Thymus (tissue), 11 donors: ENCODE measurements around the gene GTPBP6. TPM values are rescaled to one million over a fixed set of nuclear protein-coding genes. Genes with fewer than 3 reads are reported as not detected.
"Not testable (repeated sequence)": the region's sequence is repeated elsewhere in the genome, so short reads cannot be mapped to it uniquely, and the experiment has no call there.

ENCODE experiments used
- DNase-seq, 9 donors: peaks; one replicate each; pipeline ENCODE4 v3.0.0-alpha.2; 2013; ENCODE audit warnings: low spot score in 9 of 9, low read depth in 6 of 9, missing footprints in 1 of 9
- H3K27ac ChIP-seq, 2 donors: one replicate each; pipeline ENCODE4 v1.5.1; 2013; ENCODE audit warnings: control low read depth in 1 of 2, low read depth in 1 of 2, low read length in 1 of 2, mild to moderate bottlenecking in 1 of 2, moderate library complexity in 1 of 2
- H3K27me3 ChIP-seq, 2 donors: one replicate each; pipeline ENCODE4 v1.5.1; 2013; ENCODE audit warnings: low read length in 1 of 2; ENCODE audit not compliant: control insufficient read depth in 2 of 2, insufficient read depth in 1 of 2
- H3K36me3 ChIP-seq, 2 donors: one replicate each; pipeline ENCODE4 v1.5.1; 2013; ENCODE audit warnings: low read length in 1 of 2, mild to moderate bottlenecking in 1 of 2, moderate library complexity in 1 of 2; ENCODE audit not compliant: control insufficient read depth in 2 of 2, insufficient read depth in 2 of 2
- H3K4me1 ChIP-seq, 2 donors: one replicate each; pipeline ENCODE4 v1.5.1; 2013; ENCODE audit warnings: low read length in 2 of 2; ENCODE audit not compliant: control insufficient read depth in 2 of 2, insufficient read depth in 2 of 2
- H3K4me3 ChIP-seq, 2 donors: one replicate each; pipeline ENCODE4 v1.5.1; 2013; ENCODE audit warnings: low read length in 2 of 2, control low read depth in 1 of 2, mild to moderate bottlenecking in 1 of 2
- H3K9me3 ChIP-seq, 2 donors: one replicate each; pipeline ENCODE4 v1.5.1; 2013; ENCODE audit warnings: low read length in 1 of 2, mild to moderate bottlenecking in 1 of 2; ENCODE audit not compliant: control insufficient read depth in 2 of 2, insufficient read depth in 1 of 2
- WGBS: extraction: QIAGEN DNeasy Blood & Tissue Kit; methylation state at CpG from one replicate; pipeline ENCODE4 v1.1.7; 2013; 5-methylcytosine and 5-hydroxymethylcytosine counted together
- polyA plus RNA-seq: library from polyadenylated mRNA; stranded (reverse); fragments of 200-250 nt; gene quantifications from one replicate; pipeline ENCODE4 v1.2.3, GENCODE V29; 2013
- total RNA-seq: library from RNA; stranded (reverse); fragments of 120-200 nt; gene quantifications from one replicate; pipeline ENCODE4 v1.2.4, GENCODE V29; 2013
- donor health status: healthy.

The GTPBP6 gene
- total and polyA plus RNA-seq, 2 donors, result 26.0 to 64.9 TPM

GRCh38 chrX:292900-293897, 25.4 kb downstream of the GTPBP6 start:
- WGBS, result 97% methylated on average over 47 of the region's 47 CpGs
- Histone ChIP-seq H3K27me3 (no peaks in the 10 kb centered on the region), H3K4me1 (no peaks in the 10 kb centered on the region), H3K9me3 (peaks cover 3 to 14% of the 10 kb centered on the region in 2 donors), H3K4me3 (no peak overlapping the region), H3K36me3 (peaks cover 39 to 64% of the 10 kb centered on the region in 2 donors), H3K27ac (no peak overlapping the region)
- no peak for DNase-seq

- no peak for DNase-seq
- peaks cover 0 to 3% of the 10 kb centered on the region in 2 donors for H3K4me1 ChIP-seq
- 98% methylated on average over 29 of the region's 29 CpGs for WGBS
- H3K27me3 ChIP-seq, result no peaks in the 10 kb centered on the region
- no peak overlapping the region for H3K4me3 ChIP-seq
- H3K36me3 ChIP-seq, result peaks cover 43 to 60% of the 10 kb centered on the region in 2 donors
- H3K27ac ChIP-seq, result no peak overlapping the region
- H3K9me3 ChIP-seq, result peaks cover 3 to 14% of the 10 kb centered on the region in 2 donors
Measured at GRCh38 chrX:291411-291901, 27.1 kb downstream of the GTPBP6 start.

GRCh38 chrX:290476-291166, 28.0 kb downstream of the GTPBP6 start:
- Histone ChIP-seq H3K9me3 (peaks cover 3 to 14% of the 10 kb centered on the region in 2 donors), H3K4me3 (no peak overlapping the region), H3K27ac (no peak overlapping the region), H3K36me3 (peaks cover 46 to 56% of the 10 kb centered on the region in 2 donors), H3K27me3 (no peaks in the 10 kb centered on the region), H3K4me1 (peaks cover 0 to 3% of the 10 kb centered on the region in 2 donors)
- 95% methylated on average over 42 of the region's 42 CpGs for WGBS
- no peak for DNase-seq

GRCh38 chrX:288561-288991, 30.0 kb downstream of the GTPBP6 start:
- peaks cover 3 to 14% of the 10 kb centered on the region in 2 donors for H3K9me3 ChIP-seq
- no peak overlapping the region for H3K4me3 ChIP-seq
- 98% methylated on average over 25 of the region's 25 CpGs for WGBS
- H3K4me1 ChIP-seq, result peaks cover 0 to 6% of the 10 kb centered on the region in 2 donors
- DNase-seq, result no peak
- H3K36me3 ChIP-seq, result peaks cover 50 to 56% of the 10 kb centered on the region in 2 donors
- H3K27me3 ChIP-seq, result no peaks in the 10 kb centered on the region
- H3K27ac ChIP-seq, result no peak overlapping the region

GRCh38 chrX:287670-288069, 30.9 kb downstream of the GTPBP6 start:
- Histone ChIP-seq H3K9me3 (peaks cover 0 to 6% of the 10 kb centered on the region in 2 donors), H3K27ac (no peak overlapping the region), H3K36me3 (peaks cover 41 to 47% of the 10 kb centered on the region in 2 donors), H3K27me3 (no peaks in the 10 kb centered on the region), H3K4me1 (peaks cover 0 to 8% of the 10 kb centered on the region in 2 donors), H3K4me3 (no peak overlapping the region)
- DNase-seq, result no peak
- 95% methylated on average over 7 of the region's 7 CpGs for WGBS

- Histone ChIP-seq H3K36me3 (peaks cover 20 to 37% of the 10 kb centered on the region in 2 donors), H3K9me3 (no peaks in the 10 kb centered on the region), H3K27ac (no peak overlapping the region), H3K4me3 (no peak overlapping the region), H3K4me1 (peaks cover 0 to 11% of the 10 kb centered on the region in 2 donors), H3K27me3 (no peaks in the 10 kb centered on the region)
- no peak for DNase-seq
- 99% methylated on average over 13 of the region's 13 CpGs for WGBS
Measured at GRCh38 chrX:285076-285677, 33.4 kb downstream of the GTPBP6 start.

- no peaks in the 10 kb centered on the region for H3K9me3 ChIP-seq
- peak; percentile 75 to 94 (median 87) for DNase-seq
- H3K27ac ChIP-seq, result peak overlapping the region; percentile 74 to 76
- H3K27me3 ChIP-seq, result no peaks in the 10 kb centered on the region
- peaks cover 2 to 13% of the 10 kb centered on the region in 2 donors for H3K4me1 ChIP-seq
- H3K36me3 ChIP-seq, result peaks cover 5 to 26% of the 10 kb centered on the region in 2 donors
- peak overlapping the region; percentile 56 to 65 for H3K4me3 ChIP-seq
- WGBS, result under 1% methylated on average over 45 of the region's 45 CpGs
Measured at GRCh38 chrX:283115-283845, 35.3 kb downstream of the GTPBP6 start.

GRCh38 chrX:282000-282681, 36.5 kb downstream of the GTPBP6 start:
- DNase-seq, H3K9me3 ChIP-seq, H3K4me3 ChIP-seq, H3K27me3 ChIP-seq: not testable (repeated sequence)
- Histone ChIP-seq H3K4me1 (peaks cover 2 to 13% of the 10 kb centered on the region in 2 donors), H3K36me3 (peaks cover 4 to 25% of the 10 kb centered on the region in 2 donors), H3K27ac (peak overlapping the region in 1 of 2 donors; percentile 88)
- 91% methylated on average over 21 of the region's 21 CpGs for WGBS
